Body of pancreas (tissue), 4 donors: ENCODE data around the gene ASAP3. TPM values are rescaled to one million over a fixed set of nuclear protein-coding genes. Genes with fewer than 3 reads are reported as not detected.

ENCODE experiments used
- ATAC-seq: fragments of 150-250 bp; one replicate; pipeline ENCODE4 v1.9.1; 2016
- DNase-seq, 4 donors: peaks; one replicate each; pipeline ENCODE4 v3.0.0-alpha.2; 2019
- H3K27ac ChIP-seq, 4 donors: fragments of 200-600 bp; sonication (generic); 1 replicate in 3 of 4; 2 replicates in 1 of 4; pipeline versions ENCODE4 v1.5.1 to v1.6.1; 2016 to 2019; ENCODE audit warnings: mild to moderate bottlenecking in 1 of 4, mixed read lengths in 1 of 4, moderate library complexity in 1 of 4
- H3K27me3 ChIP-seq, 2 donors: fragments of 200-600 bp; sonication (generic); one replicate each; pipeline ENCODE4 v1.6.0; 2016; ENCODE audit warnings: mild to moderate bottlenecking in 1 of 2
- H3K36me3 ChIP-seq, 2 donors: fragments of 200-600 bp; sonication (generic); replicated peaks in 1 of 2; 2 replicates each; pipeline ENCODE4 v1.5.1; 2016; ENCODE audit warnings: low read depth in 2 of 2; ENCODE audit not compliant: insufficient read depth in 1 of 2
- H3K4me1 ChIP-seq: fragments of 200-600 bp; sonication (generic); one replicate; pipeline ENCODE4 v1.6.0; 2016
- H3K4me3 ChIP-seq, 2 donors: fragments of 200-600 bp; sonication (generic); 1 replicate in 1 of 2; 2 replicates in 1 of 2; pipeline ENCODE4 v1.5.1; 2016 to 2019
- H3K9me3 ChIP-seq, 3 donors: fragments of 200-600 bp; sonication (generic); 1 replicate in 2 of 3; 2 replicates in 1 of 3; pipeline ENCODE4 v1.5.1; 2016
- CTCF ChIP-seq, 7 experiments: fragments of 450-650 bp in 4 of 7; fragments of 200-600 bp in 3 of 7; sonication (generic) in 3 of 7; IDR thresholded peaks; one replicate each; pipeline ENCODE4 v1.5.1; 2016 to 2019; ENCODE audit warnings: antibody characterized with exemption in 7 of 7
- POLR2A ChIP-seq, 3 donors: fragments of 450-650 bp; IDR thresholded peaks; one replicate each; pipeline ENCODE4 v1.6.1; 2016; ENCODE audit warnings: antibody characterized with exemption in 3 of 3, mild to moderate bottlenecking in 2 of 3
- WGBS, 2 donors: methylation state at CpG; one replicate each; pipeline ENCODE4 v1.1.5; 2017; 5-methylcytosine and 5-hydroxymethylcytosine counted together
- intact Hi-C: fragments of 100-400 bp; cut with DNase I; formaldehyde crosslinking; loops from one replicate; pipeline ENCODE4 v1.15.1; 2023
- total RNA-seq, 2 donors: library from RNA; depleted of rRNA; stranded (reverse); fragments of >200 nt; gene quantifications; one replicate each; pipeline ENCODE4 v1.1.0, GENCODE V29; 2016

Gene ASAP3
- total RNA-seq, 2 donors from 2014 or later, result 27.4 to 39.4 TPM

- Histone ChIP-seq H3K36me3 (no peaks in the 10 kb centered on the region), H3K4me1 (peaks cover 68% of the 10 kb centered on the region), H3K4me3 (no peak overlapping the region), H3K9me3 (no peaks in the 10 kb centered on the region), H3K27ac (peak overlapping the region in 3 of 4 donors; percentile 57 to 97 (median 94)), H3K27me3 (no peaks in the 10 kb centered on the region)
- no peak for TF ChIP-seq CTCF (IDR thresholded peaks at IDR 0.05)
- no peak for TF ChIP-seq POLR2A (IDR thresholded peaks at IDR 0.05)
- DNase-seq (no peak), ATAC-seq (no peak)
- WGBS, 2 donors, result 72 to 82% methylated on average over 4 of the region's 4 CpGs
- intact Hi-C loops, result no loop called here
Measured at GRCh38 chr1:23416964-23417363, 67.0 kb downstream of the ASAP3 start.

- Histone ChIP-seq H3K9me3 (no peaks in the 10 kb centered on the region), H3K27me3 (no peaks in the 10 kb centered on the region), H3K4me3 (no peak overlapping the region), H3K27ac (peak overlapping the region in 3 of 4 donors; percentile 28 to 76 (median 31)), H3K4me1 (peaks cover 56% of the 10 kb centered on the region), H3K36me3 (peaks cover 0 to 2% of the 10 kb centered on the region in 2 donors)
- TF ChIP-seq POLR2A (IDR thresholded peaks at IDR 0.05) (no peak), CTCF (IDR thresholded peaks at IDR 0.05) (no peak)
- DNase-seq, result no peak
- no peak for ATAC-seq
- intact Hi-C loops, result no loop called here
- 57 to 64% methylated on average over 7 of the region's 7 CpGs for WGBS, 2 donors
Measured at GRCh38 chr1:23408797-23409290, 75.1 kb downstream of the ASAP3 start.

DNA sequence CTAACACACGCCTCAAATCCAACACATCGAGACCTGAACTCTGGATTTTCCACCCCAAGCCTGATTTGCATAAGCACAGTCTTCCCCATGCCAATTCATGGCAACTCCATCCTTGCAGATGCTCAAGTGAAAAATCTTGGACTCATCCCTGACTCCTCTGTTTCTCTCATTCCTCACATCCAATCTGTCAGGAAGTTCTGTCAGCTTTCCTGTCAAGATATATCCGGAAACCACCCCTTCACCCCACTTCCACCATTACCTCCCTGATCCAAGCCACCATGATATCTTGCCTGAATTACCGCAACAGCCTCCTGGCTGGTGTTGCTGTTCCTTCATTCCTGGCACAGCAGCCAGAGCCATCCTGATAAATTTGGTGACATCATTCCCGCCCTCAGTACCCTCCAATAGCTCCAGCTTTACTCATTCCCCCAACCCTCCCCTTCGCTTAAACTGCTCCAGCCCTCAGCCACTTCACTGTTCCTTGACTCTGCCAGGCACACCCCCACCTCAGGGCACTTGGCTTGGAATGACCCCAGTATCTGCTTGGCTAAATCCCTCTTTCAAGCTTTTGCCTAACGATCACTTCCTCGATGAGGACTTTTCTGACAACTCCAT lies 76.9 kb downstream of the ASAP3 start:
- Histone ChIP-seq H3K27ac (peak overlapping the region in 3 of 4 donors; percentile 20 to 71 (median 67)), H3K36me3 (peaks cover 0 to 2% of the 10 kb centered on the region in 2 donors), H3K9me3 (no peaks in the 10 kb centered on the region), H3K4me3 (no peak overlapping the region), H3K27me3 (no peaks in the 10 kb centered on the region), H3K4me1 (peaks cover 66% of the 10 kb centered on the region)
- DNase-seq, result no peak
- 91 to 94% methylated on average over 8 of the region's 8 CpGs for WGBS, 2 donors
- no peak for TF ChIP-seq POLR2A (IDR thresholded peaks at IDR 0.05)
- no peak for TF ChIP-seq CTCF (IDR thresholded peaks at IDR 0.05)
- no peak for ATAC-seq
- intact Hi-C loops, result no loop called here

GRCh38 chr1:23405946-23406345 lies 78.0 kb downstream of the ASAP3 start:
- no peaks in the 10 kb centered on the region for H3K27me3 ChIP-seq
- DNase-seq, result no peak
- H3K4me3 ChIP-seq, result no peak overlapping the region
- peaks cover 0 to 2% of the 10 kb centered on the region in 2 donors for H3K36me3 ChIP-seq
- peak overlapping the region in 2 of 4 donors; percentile 67 to 71 for H3K27ac ChIP-seq
- H3K4me1 ChIP-seq, result peaks cover 54% of the 10 kb centered on the region
- ATAC-seq, result no peak
- intact Hi-C loops, result no loop called here
- 62% methylated on average over 3 of the region's 3 CpGs for WGBS, 2 donors
- H3K9me3 ChIP-seq, result no peaks in the 10 kb centered on the region
- TF ChIP-seq POLR2A (IDR thresholded peaks at IDR 0.05) (no peak), CTCF (IDR thresholded peaks at IDR 0.05) (no peak)
